HG02852 (cell line): ENCODE results near the gene PLK1.

Experiments
- ATAC-seq: cut with Tn5 transposase; IDR thresholded peaks from one replicate; pipeline ENCODE4 v1.9.1; 2021; ENCODE audit warnings: mild to moderate bottlenecking, moderate library complexity; ENCODE audit not compliant: unreplicated experiment

PLK1 gene

GRCh38 chr16:23679274-23679985, 741 bp downstream of the PLK1 start:
- no peak for ATAC-seq

- no peak for ATAC-seq
Measured at GRCh38 chr16:23679986-23680336, 1.3 kb downstream of the PLK1 start.

- ATAC-seq: no peak
Measured at GRCh38 chr16:23682181-23682580, 3.5 kb downstream of the PLK1 start.

GRCh38 chr16:23683487-23683886, 4.8 kb downstream of the PLK1 start:
- ATAC-seq: no peak

GRCh38 chr16:23687034-23687808, 8.5 kb downstream of the PLK1 start:
- ATAC-seq: no peak

- ATAC-seq: no peak
Measured at GRCh38 chr16:23689442-23690187, 10.9 kb downstream of the PLK1 start.

- ATAC-seq: no peak
Measured at GRCh38 chr16:23690771-23691482, 12.2 kb downstream of the PLK1 start.

GRCh38 chr16:23691483-23692189, 12.9 kb downstream of the PLK1 start:
- no peak for ATAC-seq

GRCh38 chr16:23692190-23692837, 13.6 kb downstream of the PLK1 start:
- no peak for ATAC-seq

GRCh38 chr16:23694265-23694643, 15.6 kb downstream of the PLK1 start:
- ATAC-seq: no peak

- ATAC-seq: no peak
Measured at GRCh38 chr16:23694644-23695373, 16.1 kb downstream of the PLK1 start.

- no peak for ATAC-seq
Measured at GRCh38 chr16:23695756-23696155, 17.1 kb downstream of the PLK1 start.

- ATAC-seq: no peak
Measured at GRCh38 chr16:23699100-23699499, 20.4 kb downstream of the PLK1 start.

GRCh38 chr16:23700093-23700492, 21.4 kb downstream of the PLK1 start:
- no peak for ATAC-seq

GRCh38 chr16:23700509-23700908, 21.8 kb downstream of the PLK1 start:
- ATAC-seq: no peak

GRCh38 chr16:23701045-23701444, 22.4 kb downstream of the PLK1 start:
- no peak for ATAC-seq

GRCh38 chr16:23702951-23703350, 24.3 kb downstream of the PLK1 start:
- ATAC-seq: no peak

- ATAC-seq: no peak
Measured at GRCh38 chr16:23704772-23705516, 26.3 kb downstream of the PLK1 start.

GRCh38 chr16:23705517-23705902, 26.8 kb downstream of the PLK1 start:
- ATAC-seq: no peak
